CD14-positive monocyte (primary cell): Measurements from ENCODE around the gene ATP23. TPM values are rescaled to one million over a fixed set of nuclear protein-coding genes. Genes with fewer than 3 reads are reported as not detected.

ENCODE experiments used
- DNase-seq, 3 donors: peaks; one replicate each; pipeline ENCODE4 v3.0.0-alpha.2; 2011 to 2022
- H2AFZ ChIP-seq: 2 replicates; pipeline ENCODE4 v1.6.0; 2012; ENCODE audit warnings: mild to moderate bottlenecking, low read depth, low read length, inconsistent platforms; ENCODE audit not compliant: insufficient read depth, poor library complexity, severe bottlenecking
- H3K27ac ChIP-seq, 2 donors: 1 replicate in 1 of 2; 2 replicates in 1 of 2; pipeline ENCODE4 v1.5.1; 2012 to 2013; ENCODE audit warnings: low read length in 2 of 2, control low read depth in 1 of 2, inconsistent platforms in 1 of 2, low read depth in 1 of 2, mild to moderate bottlenecking in 1 of 2
- H3K27me3 ChIP-seq, 2 donors: one replicate each; pipeline versions ENCODE4 v1.6.0 to v1.6.1; 2011 to 2013; ENCODE audit warnings: low read length in 2 of 2; ENCODE audit not compliant: control insufficient read depth in 2 of 2, insufficient read depth in 2 of 2
- H3K36me3 ChIP-seq, 2 donors: replicated peaks in 1 of 2; 1 replicate in 1 of 2; 2 replicates in 1 of 2; pipeline versions ENCODE4 v1.5.1 to v1.6.1; 2012 to 2013; ENCODE audit warnings: low read length in 2 of 2, control low read depth in 1 of 2, inconsistent platforms in 1 of 2, mild to moderate bottlenecking in 1 of 2; ENCODE audit not compliant: insufficient read depth in 2 of 2, control insufficient read depth in 1 of 2
- H3K4me1 ChIP-seq, 2 donors: 1 replicate in 1 of 2; 2 replicates in 1 of 2; pipeline versions ENCODE4 v1.5.1 to v1.6.1; 2012 to 2013; ENCODE audit warnings: low read length in 2 of 2, control low read depth in 1 of 2, inconsistent platforms in 1 of 2, mild to moderate bottlenecking in 1 of 2, moderate library complexity in 1 of 2; ENCODE audit not compliant: insufficient read depth in 2 of 2, control insufficient read depth in 1 of 2
- H3K4me2 ChIP-seq: replicated peaks from 2 replicates; pipeline ENCODE3; 2012; ENCODE audit warnings: low read length, moderate library complexity, mild to moderate bottlenecking; ENCODE audit not compliant: poor library complexity, severe bottlenecking; ENCODE audit errors: extremely low read depth
- H3K4me3 ChIP-seq, 3 experiments: fragments of 200-600 bp in 1 of 3; sonication (generic) in 1 of 3; replicated peaks in 1 of 3; 1 replicate in 2 of 3; 2 replicates in 1 of 3; pipeline ENCODE4 v1.5.1; 2011 to 2013; ENCODE audit warnings: low read length in 3 of 3, mild to moderate bottlenecking in 3 of 3, control low read depth in 2 of 3, low read depth in 2 of 3, inconsistent platforms in 1 of 3, moderate library complexity in 1 of 3
- H3K79me2 ChIP-seq: 2 replicates; pipeline ENCODE4 v1.6.0; 2012; ENCODE audit warnings: mild to moderate bottlenecking, control low read depth, inconsistent platforms, low read length, moderate library complexity; ENCODE audit not compliant: insufficient read depth
- H3K9ac ChIP-seq: 2 replicates; pipeline ENCODE4 v1.6.0; 2017; ENCODE audit warnings: low read length, mild to moderate bottlenecking; ENCODE audit not compliant: insufficient read depth, poor library complexity, severe bottlenecking
- H3K9me3 ChIP-seq, 2 donors: replicated peaks in 1 of 2; 1 replicate in 1 of 2; 2 replicates in 1 of 2; pipeline versions ENCODE4 v1.5.1 to v1.6.1; 2012 to 2013; ENCODE audit warnings: low read length in 2 of 2, control low read depth in 1 of 2; ENCODE audit not compliant: control insufficient read depth in 1 of 2, insufficient read depth in 1 of 2
- H4K20me1 ChIP-seq: 2 replicates; pipeline ENCODE4 v1.6.0; 2012; ENCODE audit warnings: mild to moderate bottlenecking, low read length, control low read depth, moderate library complexity; ENCODE audit not compliant: insufficient read depth
- H3K27ac Mint-ChIP-seq, 7 donors: one replicate each; pipeline ENCODE4 v1.8.0; 2020; ENCODE audit warnings: mild to moderate bottlenecking in 7 of 7, mixed read lengths in 7 of 7, moderate library complexity in 6 of 7, inconsistent platforms in 2 of 7
- H3K27me3 Mint-ChIP-seq, 3 donors: one replicate each; pipeline ENCODE4 v1.8.0; 2021 to 2022; ENCODE audit warnings: low read depth in 3 of 3, mild to moderate bottlenecking in 3 of 3, mixed read lengths in 3 of 3, moderate library complexity in 3 of 3, inconsistent platforms in 1 of 3
- H3K36me3 Mint-ChIP-seq, 2 donors: one replicate each; pipeline ENCODE4 v1.8.0; 2020; ENCODE audit warnings: mixed read lengths in 2 of 2, inconsistent platforms in 1 of 2, mild to moderate bottlenecking in 1 of 2
- H3K4me1 Mint-ChIP-seq: one replicate; pipeline ENCODE4 v1.8.0; 2020; ENCODE audit warnings: mild to moderate bottlenecking, mixed read lengths
- H3K4me3 Mint-ChIP-seq, 2 donors: one replicate each; pipeline ENCODE4 v1.8.0; 2020; ENCODE audit warnings: mild to moderate bottlenecking in 2 of 2, mixed read lengths in 2 of 2, moderate library complexity in 1 of 2
- H3K9me3 Mint-ChIP-seq, 7 donors: one replicate each; pipeline ENCODE4 v1.8.0; 2020 to 2022; ENCODE audit warnings: mixed read lengths in 7 of 7, mild to moderate bottlenecking in 6 of 7, moderate library complexity in 6 of 7, inconsistent platforms in 2 of 7
- WGBS: methylation state at CpG from one replicate; pipeline ENCODE4 v1.1.5; 2013; ENCODE audit warnings: missing lambda C conversion rate; ENCODE audit not compliant: insufficient coverage; 5-methylcytosine and 5-hydroxymethylcytosine counted together
- intact Hi-C, 2 donors: fragments of 100-400 bp; cut with micrococcal nuclease; formaldehyde crosslinking; loops; one replicate each; pipeline versions ENCODE4 v1.15.0 to v1.15.1; 2023
- polyA plus RNA-seq, 3 donors: library from polyadenylated mRNA; depleted of rRNA in 1 of 3; unstranded in 2 of 3; stranded (reverse) in 1 of 3; fragments of 300-500 nt in 2 of 3; fragments of >200 nt in 1 of 3; fragmentation: Illumina TruSeq in 2 of 3; gene quantifications; 1 replicate in 2 of 3; 2 replicates in 1 of 3; pipeline ENCODE4 v1.2.3, GENCODE V29; 2012 to 2021
- TF ChIP-seq, protein P1 (sequence below): fragments of 200-600 bp; IDR thresholded peaks from one replicate; pipeline ENCODE4 v1.8.0; 2022; ENCODE audit warnings: antibody characterized with exemption, mild to moderate bottlenecking

ATP23 gene
- polyA plus RNA-seq, 3 donors = 12.4 to 27.5 (median 24.8) TPM

DNA sequence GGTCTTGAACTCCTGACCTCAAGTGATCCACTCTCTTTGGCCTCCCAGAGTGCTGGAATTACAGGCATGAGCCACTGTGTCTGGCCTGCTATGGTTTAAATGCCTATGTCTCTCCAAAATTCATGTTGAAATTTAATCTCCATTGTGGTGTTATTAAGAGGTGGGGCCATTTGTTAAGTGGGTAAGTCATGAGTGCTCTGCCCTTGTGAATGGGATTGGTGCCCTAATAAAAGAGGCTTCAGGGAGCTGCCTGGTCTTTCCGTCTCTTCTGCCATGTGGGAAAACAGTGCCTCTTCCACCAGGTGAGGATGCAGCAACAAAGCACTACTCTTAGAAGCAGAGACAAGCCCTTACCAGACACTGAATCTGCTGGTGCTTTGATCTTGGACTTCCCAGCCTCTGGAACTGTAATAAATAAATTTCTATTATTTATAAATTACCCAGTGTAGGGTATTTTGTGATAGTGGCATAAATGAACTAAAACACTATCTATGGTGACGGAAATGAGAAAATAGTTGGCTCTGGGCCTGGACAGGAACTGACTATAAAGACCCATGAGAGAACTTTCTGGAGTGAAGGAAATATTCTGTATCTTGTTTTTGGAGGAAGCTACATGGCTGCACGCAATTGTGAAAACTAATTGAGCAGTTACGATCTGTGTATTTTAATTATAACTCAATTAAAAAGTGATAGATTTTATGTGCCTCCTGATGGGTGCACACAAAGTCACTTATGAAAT lies 12.1 kb upstream of the ATP23 start:
- Histone ChIP-seq H3K4me2 (no peak overlapping the region), H3K4me1 (peaks cover 4 to 6% of the 10 kb centered on the region in 2 donors), H4K20me1 (no peaks in the 10 kb centered on the region), H3K9ac (no peak overlapping the region), H3K79me2 (peaks cover 9% of the 10 kb centered on the region), H3K4me3 (no peak overlapping the region), H3K36me3 (no peaks in the 10 kb centered on the region), H2AFZ (no peak overlapping the region), H3K9me3 (no peaks in the 10 kb centered on the region), H3K27ac (no peak overlapping the region), H3K27me3 (no peaks in the 10 kb centered on the region)
- Mint-ChIP-seq H3K27me3 (peaks cover 0 to 2% (median 2%) of the 10 kb centered on the region in 3 donors), H3K9me3 (peaks cover 0 to 2% (median 0%) of the 10 kb centered on the region in 7 donors), H3K27ac (no peak overlapping the region), H3K36me3 (no peaks in the 10 kb centered on the region), H3K4me1 (peaks cover 7% of the 10 kb centered on the region), H3K4me3 (no peak overlapping the region)
- WGBS = no CpG with 5 or more reads among the region's 4 CpGs
- DNase-seq = no peak
- intact Hi-C loops = no loop called here
- TF ChIP-seq, protein P1, sequence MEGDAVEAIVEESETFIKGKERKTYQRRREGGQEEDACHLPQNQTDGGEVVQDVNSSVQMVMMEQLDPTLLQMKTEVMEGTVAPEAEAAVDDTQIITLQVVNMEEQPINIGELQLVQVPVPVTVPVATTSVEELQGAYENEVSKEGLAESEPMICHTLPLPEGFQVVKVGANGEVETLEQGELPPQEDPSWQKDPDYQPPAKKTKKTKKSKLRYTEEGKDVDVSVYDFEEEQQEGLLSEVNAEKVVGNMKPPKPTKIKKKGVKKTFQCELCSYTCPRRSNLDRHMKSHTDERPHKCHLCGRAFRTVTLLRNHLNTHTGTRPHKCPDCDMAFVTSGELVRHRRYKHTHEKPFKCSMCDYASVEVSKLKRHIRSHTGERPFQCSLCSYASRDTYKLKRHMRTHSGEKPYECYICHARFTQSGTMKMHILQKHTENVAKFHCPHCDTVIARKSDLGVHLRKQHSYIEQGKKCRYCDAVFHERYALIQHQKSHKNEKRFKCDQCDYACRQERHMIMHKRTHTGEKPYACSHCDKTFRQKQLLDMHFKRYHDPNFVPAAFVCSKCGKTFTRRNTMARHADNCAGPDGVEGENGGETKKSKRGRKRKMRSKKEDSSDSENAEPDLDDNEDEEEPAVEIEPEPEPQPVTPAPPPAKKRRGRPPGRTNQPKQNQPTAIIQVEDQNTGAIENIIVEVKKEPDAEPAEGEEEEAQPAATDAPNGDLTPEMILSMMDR = no peak

DNA sequence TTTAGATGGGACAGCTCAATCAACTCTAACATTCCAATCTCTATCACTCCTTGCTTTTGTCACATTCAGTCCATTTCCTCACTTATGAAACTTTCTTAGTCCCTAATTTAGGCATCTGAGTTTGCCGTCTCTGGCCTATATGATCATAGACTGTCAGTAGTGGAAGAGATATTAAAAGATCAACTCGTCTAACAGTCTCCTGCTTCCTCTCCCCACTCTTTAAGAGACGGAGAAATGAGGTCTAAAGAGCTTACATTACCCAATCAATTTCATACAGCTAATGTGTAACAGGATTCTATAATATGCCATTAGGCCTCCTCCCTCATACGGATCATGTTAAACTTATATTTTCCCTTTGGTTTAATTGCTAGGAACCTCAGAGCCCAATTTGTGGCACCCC lies 6.5 kb upstream of the ATP23 start:
- peak overlapping the region; percentile 70 for H3K4me2 ChIP-seq
- peak overlapping the region in 1 of 3 experiments; percentile 82 for H3K4me3 ChIP-seq
- H3K27me3 ChIP-seq = no peaks in the 10 kb centered on the region
- Mint-ChIP-seq H3K4me3 (peak overlapping the region; percentile 1 to 30), H3K27me3 (peaks cover 0 to 2% (median 0%) of the 10 kb centered on the region in 3 donors), H3K36me3 (no peaks in the 10 kb centered on the region), H3K27ac (peak overlapping the region; percentile 77 to 99 (median 99)), H3K9me3 (peaks cover 0 to 1% (median 0%) of the 10 kb centered on the region in 7 donors), H3K4me1 (peaks cover 45% of the 10 kb centered on the region)
- TF ChIP-seq, protein P1 = no peak
- no peaks in the 10 kb centered on the region for H4K20me1 ChIP-seq
- H3K9ac ChIP-seq = no peak overlapping the region
- no peaks in the 10 kb centered on the region for H3K36me3 ChIP-seq
- intact Hi-C loops = loop anchor here in 1 of 2 donors (5.0 to 10.0 kb wide), 2 partner anchors 190 to 413 kb away; partner anchors contain the start of genes DDIT3, MBD6 and TSPAN31
- peaks cover 33 to 50% of the 10 kb centered on the region in 2 donors for H3K4me1 ChIP-seq
- H3K27ac ChIP-seq = peak overlapping the region in 1 of 2 donors; percentile 91
- WGBS = no CpG with 5 or more reads among the region's 4 CpGs
- H2AFZ ChIP-seq = peak overlapping the region; percentile 67
- DNase-seq = peak in 1 of 3 donors; percentile 6
- H3K79me2 ChIP-seq = peaks cover 33% of the 10 kb centered on the region
- no peaks in the 10 kb centered on the region for H3K9me3 ChIP-seq
